ENCODE results near the gene PCBD1. TPM values are rescaled to one million over a fixed set of nuclear protein-coding genes. Genes with fewer than 3 reads are reported as not detected.

PCBD1 gene
- total RNA-seq, 2 experiments from 2014 or later: 4.7 to 4.8 TPM

GRCh38 chr10:70917226-70917625 lies 28.9 kb upstream of the PCBD1 start:
- no peak overlapping the region for H3K4me3 Mint-ChIP-seq
- H3K4me1 ChIP-seq (ENCODE audit: insufficient read depth, low read length): no peaks in the 10 kb centered on the region
- H3K27ac ChIP-seq (ENCODE audit: low read depth in 1 of 2, low read length in 2 of 2): no peak overlapping the region
- DNase-seq: no peak
- no peaks in the 10 kb centered on the region for H3K36me3 Mint-ChIP-seq (ENCODE audit: low read depth)
- H3K36me3 ChIP-seq (ENCODE audit: insufficient read depth, low read length): no peaks in the 10 kb centered on the region
- no peak for ATAC-seq (ENCODE audit: poor library complexity)
- ChIA-PET CTCF (no interaction called here), POLR2A (no interaction called here)
- H3K27ac Mint-ChIP-seq: no peak overlapping the region
- TF ChIP-seq CTCF (IDR thresholded peaks at IDR 0.05): no peak
- H3K9me3 ChIP-seq (ENCODE audit: control insufficient read depth in 1 of 2, insufficient read depth in 1 of 2, low read length in 2 of 2): peaks cover 0 to 19% of the 10 kb centered on the region in 2 experiments
- H3K9me3 Mint-ChIP-seq: no peaks in the 10 kb centered on the region
- intact Hi-C loops (cut with DNase I, micrococcal nuclease): no loop called here
- H3K4me3 ChIP-seq (ENCODE audit: low read length): no peak overlapping the region
- peaks cover 17% of the 10 kb centered on the region for H3K27me3 Mint-ChIP-seq
- peaks cover 3 to 4% of the 10 kb centered on the region in 2 experiments for H3K27me3 ChIP-seq (ENCODE audit: control insufficient read depth in 1 of 2, insufficient read depth in 2 of 2, low read length in 2 of 2)
- H3K4me1 Mint-ChIP-seq (ENCODE audit: low read depth): no peaks in the 10 kb centered on the region

GRCh38 chr10:70916241-70916640 lies 27.9 kb upstream of the PCBD1 start:
- ATAC-seq (ENCODE audit: poor library complexity): no peak
- Mint-ChIP-seq H3K9me3 (no peaks in the 10 kb centered on the region), H3K36me3 (ENCODE audit: low read depth) (no peaks in the 10 kb centered on the region), H3K27me3 (peaks cover 16% of the 10 kb centered on the region), H3K27ac (no peak overlapping the region), H3K4me3 (no peak overlapping the region), H3K4me1 (ENCODE audit: low read depth) (no peaks in the 10 kb centered on the region)
- Histone ChIP-seq H3K27ac (ENCODE audit: low read depth in 1 of 2, low read length in 2 of 2) (no peak overlapping the region), H3K4me3 (ENCODE audit: low read length) (no peak overlapping the region), H3K9me3 (ENCODE audit: control insufficient read depth in 1 of 2, insufficient read depth in 1 of 2, low read length in 2 of 2) (peaks cover 0 to 22% of the 10 kb centered on the region in 2 experiments), H3K36me3 (ENCODE audit: insufficient read depth, low read length) (no peaks in the 10 kb centered on the region), H3K4me1 (ENCODE audit: insufficient read depth, low read length) (no peaks in the 10 kb centered on the region), H3K27me3 (ENCODE audit: control insufficient read depth in 1 of 2, insufficient read depth in 2 of 2, low read length in 2 of 2) (peaks cover 3 to 4% of the 10 kb centered on the region in 2 experiments)
- no peak for DNase-seq
- ChIA-PET POLR2A (no interaction called here), CTCF (no interaction called here)
- intact Hi-C loops (cut with DNase I, micrococcal nuclease): no loop called here
- TF ChIP-seq CTCF (IDR thresholded peaks at IDR 0.05): no peak

GRCh38 chr10:70915806-70916205 lies 27.4 kb upstream of the PCBD1 start:
- Mint-ChIP-seq H3K36me3 (ENCODE audit: low read depth) (no peaks in the 10 kb centered on the region), H3K4me1 (ENCODE audit: low read depth) (no peaks in the 10 kb centered on the region), H3K9me3 (no peaks in the 10 kb centered on the region), H3K27me3 (peaks cover 12% of the 10 kb centered on the region), H3K4me3 (no peak overlapping the region), H3K27ac (no peak overlapping the region)
- POLR2A ChIA-PET: no interaction called here
- DNase-seq (no peak), ATAC-seq (ENCODE audit: poor library complexity) (no peak)
- no peak overlapping the region for H3K27ac ChIP-seq (ENCODE audit: low read depth in 1 of 2, low read length in 2 of 2)
- CTCF ChIA-PET: no interaction called here
- H3K27me3 ChIP-seq (ENCODE audit: control insufficient read depth in 1 of 2, insufficient read depth in 2 of 2, low read length in 2 of 2): peaks cover 2 to 4% of the 10 kb centered on the region in 2 experiments
- no peak for TF ChIP-seq CTCF (IDR thresholded peaks at IDR 0.05)
- H3K9me3 ChIP-seq (ENCODE audit: control insufficient read depth in 1 of 2, insufficient read depth in 1 of 2, low read length in 2 of 2): peaks cover 0 to 22% of the 10 kb centered on the region in 2 experiments
- H3K4me1 ChIP-seq (ENCODE audit: insufficient read depth, low read length): no peaks in the 10 kb centered on the region
- intact Hi-C loops (cut with DNase I, micrococcal nuclease): no loop called here
- H3K4me3 ChIP-seq (ENCODE audit: low read length): no peak overlapping the region
- H3K36me3 ChIP-seq (ENCODE audit: insufficient read depth, low read length): no peaks in the 10 kb centered on the region

All from CD4-positive, alpha-beta T cell (primary cell).